ENCODE measurements around the gene ARPC2. TPM values are rescaled to one million over a fixed set of nuclear protein-coding genes. Genes with fewer than 3 reads are reported as not detected.
A peak's percentile ranks its signal among the peaks of the same experiment; 100 is the strongest.

The ARPC2 gene
- total and polyA plus RNA-seq, 8 donors: 229 to 452 (median 256) TPM

DNA sequence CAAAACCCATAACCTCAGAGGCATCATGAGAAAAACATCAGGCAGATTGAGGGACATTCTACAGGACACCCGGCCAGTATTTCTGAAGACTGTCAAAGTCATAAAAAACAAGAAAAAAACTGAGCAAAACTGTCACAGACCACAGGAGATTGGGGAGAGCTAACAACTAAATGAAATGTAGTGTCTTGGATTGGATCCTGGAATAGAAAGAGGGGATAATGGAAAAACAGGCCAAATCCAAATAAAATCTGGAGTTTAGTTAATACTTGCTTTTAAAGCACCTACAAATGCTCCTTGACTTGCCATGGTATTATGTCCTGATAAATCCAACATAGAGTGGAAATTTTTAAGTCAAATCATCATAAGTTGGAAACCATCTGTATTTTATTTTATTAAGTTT, 32.7 kb upstream of the ARPC2 start:
- TF ChIP-seq, protein P1, sequence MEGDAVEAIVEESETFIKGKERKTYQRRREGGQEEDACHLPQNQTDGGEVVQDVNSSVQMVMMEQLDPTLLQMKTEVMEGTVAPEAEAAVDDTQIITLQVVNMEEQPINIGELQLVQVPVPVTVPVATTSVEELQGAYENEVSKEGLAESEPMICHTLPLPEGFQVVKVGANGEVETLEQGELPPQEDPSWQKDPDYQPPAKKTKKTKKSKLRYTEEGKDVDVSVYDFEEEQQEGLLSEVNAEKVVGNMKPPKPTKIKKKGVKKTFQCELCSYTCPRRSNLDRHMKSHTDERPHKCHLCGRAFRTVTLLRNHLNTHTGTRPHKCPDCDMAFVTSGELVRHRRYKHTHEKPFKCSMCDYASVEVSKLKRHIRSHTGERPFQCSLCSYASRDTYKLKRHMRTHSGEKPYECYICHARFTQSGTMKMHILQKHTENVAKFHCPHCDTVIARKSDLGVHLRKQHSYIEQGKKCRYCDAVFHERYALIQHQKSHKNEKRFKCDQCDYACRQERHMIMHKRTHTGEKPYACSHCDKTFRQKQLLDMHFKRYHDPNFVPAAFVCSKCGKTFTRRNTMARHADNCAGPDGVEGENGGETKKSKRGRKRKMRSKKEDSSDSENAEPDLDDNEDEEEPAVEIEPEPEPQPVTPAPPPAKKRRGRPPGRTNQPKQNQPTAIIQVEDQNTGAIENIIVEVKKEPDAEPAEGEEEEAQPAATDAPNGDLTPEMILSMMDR (IDR thresholded peaks at IDR 0.05): no peak
- DNase-seq: no peak
- Histone ChIP-seq H3K9me3 (no peaks in the 10 kb centered on the region), H3K27me3 (no peaks in the 10 kb centered on the region), H3K4me1 (peaks cover 0 to 10% of the 10 kb centered on the region in 2 donors), H3K27ac (no peak overlapping the region), H3K4me3 (no peak overlapping the region), H3K36me3 (no peaks in the 10 kb centered on the region)
- ATAC-seq: no peak
- intact Hi-C loops (cut with DNase I): loop anchor here in 1 of 2 donors (5.0 kb wide), 1 partner anchor 78 kb away; the partner anchor contains the start of gene GPBAR1

DNA sequence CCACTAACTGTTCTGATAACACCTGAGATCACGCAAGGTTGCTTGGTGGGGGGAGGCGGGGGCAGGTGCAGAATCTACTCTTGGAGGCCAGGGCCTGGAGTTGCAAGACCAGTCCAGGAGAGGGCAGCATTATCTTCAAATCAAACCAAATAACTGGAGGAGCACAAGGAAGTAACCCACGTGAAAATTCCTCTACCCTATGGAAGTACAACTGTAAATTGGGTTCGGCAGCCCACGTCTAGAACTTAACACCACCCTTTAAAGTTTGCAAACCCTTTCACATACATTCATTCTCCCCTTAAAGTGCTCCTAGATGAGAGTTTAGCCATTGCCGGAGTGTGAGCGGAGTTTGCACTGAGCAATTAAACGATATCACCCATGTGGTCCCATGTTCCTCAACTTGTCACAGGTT, 30.6 kb upstream of the ARPC2 start:
- TF ChIP-seq, protein P1 (IDR thresholded peaks at IDR 0.05): peak; percentile 75 to 94
- ATAC-seq (peak; percentile 98), DNase-seq (peak in 3 of 4 donors; percentile 30 to 55 (median 54))
- Histone ChIP-seq H3K27ac (no peak overlapping the region), H3K9me3 (no peaks in the 10 kb centered on the region), H3K27me3 (no peaks in the 10 kb centered on the region), H3K4me1 (peaks cover 0 to 10% of the 10 kb centered on the region in 2 donors), H3K4me3 (no peak overlapping the region), H3K36me3 (no peaks in the 10 kb centered on the region)
- intact Hi-C loops (cut with DNase I): no loop called here

DNA sequence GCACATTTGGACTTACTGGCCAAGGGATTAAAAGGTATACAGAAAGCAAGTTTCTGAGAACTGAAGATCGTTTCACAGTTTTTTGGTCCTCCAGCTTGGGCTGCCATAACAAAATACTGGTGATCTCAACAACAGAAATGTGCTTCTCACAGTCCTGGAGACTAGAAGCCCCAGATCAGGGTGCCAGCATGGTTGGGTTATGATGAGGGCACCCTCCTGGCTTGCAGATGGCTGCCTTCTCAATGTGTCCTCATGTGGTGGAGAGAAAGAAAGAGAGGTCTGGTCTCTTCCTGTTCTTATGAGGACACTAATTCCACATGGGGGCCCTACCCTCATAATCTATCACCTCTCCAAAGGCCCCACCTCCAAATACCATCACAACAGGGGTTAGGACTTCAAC, 30.1 kb upstream of the ARPC2 start:
- Histone ChIP-seq H3K27me3 (no peaks in the 10 kb centered on the region), H3K9me3 (no peaks in the 10 kb centered on the region), H3K36me3 (no peaks in the 10 kb centered on the region), H3K4me3 (no peak overlapping the region), H3K4me1 (peaks cover 0 to 10% of the 10 kb centered on the region in 2 donors), H3K27ac (no peak overlapping the region)
- ATAC-seq: no peak
- DNase-seq: no peak
- TF ChIP-seq, protein P1 (IDR thresholded peaks at IDR 0.05): no peak
- intact Hi-C loops (cut with DNase I): no loop called here

DNA sequence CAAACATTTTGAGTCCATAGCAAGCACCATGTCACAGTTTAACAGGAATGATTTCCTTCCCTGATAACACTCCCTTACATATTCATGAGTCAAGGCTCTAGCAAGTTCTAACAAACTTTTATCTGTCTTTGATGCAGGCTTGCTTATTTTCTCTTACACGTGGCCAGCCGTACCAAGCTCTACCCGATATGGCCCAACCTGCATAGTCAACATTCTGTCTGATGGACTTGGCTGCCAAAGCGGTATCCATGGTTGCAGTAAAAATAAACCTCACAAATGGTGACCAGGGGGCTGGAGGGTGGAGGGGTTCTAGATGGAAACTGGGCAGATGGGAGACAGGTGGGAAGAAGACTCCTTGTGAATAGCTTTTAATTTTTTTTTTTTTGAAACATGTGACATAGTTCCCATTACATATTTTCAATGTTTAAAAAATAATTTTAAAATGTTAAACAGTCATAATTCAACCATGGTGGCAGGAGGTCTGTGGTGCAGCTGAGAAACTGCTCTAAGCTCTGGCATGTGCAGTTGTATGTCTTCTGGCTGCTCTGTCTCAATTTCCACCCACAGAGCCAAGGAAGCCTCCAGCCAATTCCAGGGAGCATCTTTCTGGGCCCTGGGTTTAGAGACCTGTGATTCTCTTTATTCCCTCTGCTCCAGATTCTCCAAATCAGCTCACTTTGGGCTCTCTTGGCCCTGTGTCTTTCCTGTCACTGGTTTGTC, 29.5 kb upstream of the ARPC2 start:
- Histone ChIP-seq H3K36me3 (no peaks in the 10 kb centered on the region), H3K27ac (no peak overlapping the region), H3K27me3 (no peaks in the 10 kb centered on the region), H3K9me3 (no peaks in the 10 kb centered on the region), H3K4me1 (peaks cover 0 to 14% of the 10 kb centered on the region in 2 donors), H3K4me3 (no peak overlapping the region)
- ATAC-seq (no peak), DNase-seq (peak in 1 of 4 donors; percentile 3)
- intact Hi-C loops (cut with DNase I): no loop called here
- TF ChIP-seq, protein P1 (IDR thresholded peaks at IDR 0.05): no peak

DNA sequence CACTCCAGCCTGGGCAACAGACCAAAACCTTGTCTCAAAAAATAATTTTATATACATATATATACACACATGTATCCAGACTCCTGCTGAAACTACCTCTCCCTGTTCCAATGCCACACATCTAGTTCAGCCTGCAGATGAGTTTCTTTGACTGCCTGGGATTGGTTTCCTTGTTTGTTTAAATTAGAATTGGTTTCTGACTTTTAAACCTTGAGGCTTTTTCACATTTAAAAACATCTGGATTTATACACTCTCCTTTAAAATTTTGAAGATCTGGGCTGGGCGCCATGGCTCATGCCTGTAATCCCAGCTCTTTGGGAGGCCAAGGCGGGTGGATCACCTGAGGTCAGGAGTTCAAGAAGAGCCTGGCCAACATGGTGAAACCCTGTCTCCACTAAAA, 28.5 kb upstream of the ARPC2 start:
- Histone ChIP-seq H3K27me3 (no peaks in the 10 kb centered on the region), H3K9me3 (no peaks in the 10 kb centered on the region), H3K27ac (no peak overlapping the region), H3K4me1 (peaks cover 0 to 22% of the 10 kb centered on the region in 2 donors), H3K36me3 (no peaks in the 10 kb centered on the region), H3K4me3 (no peak overlapping the region)
- DNase-seq (no peak), ATAC-seq (no peak)
- TF ChIP-seq, protein P1 (IDR thresholded peaks at IDR 0.05): no peak
- intact Hi-C loops (cut with DNase I): no loop called here
